Naive thymus-derived CD4-positive, alpha-beta T cell (primary cell): Measurements from ENCODE around the gene SMNDC1. TPM values are rescaled to one million over a fixed set of nuclear protein-coding genes. Genes with fewer than 3 reads are reported as not detected.
A peak's percentile ranks its signal among the peaks of the same experiment; 100 is the strongest.
"Not testable (repeated sequence)": the region's sequence is repeated elsewhere in the genome, so short reads cannot be mapped to it uniquely, and the experiment has no call there.

Source experiments
- ATAC-seq: fragments of 150-1000 bp; cut with Tn5 transposase; 2 replicates; pipeline ENCODE4 v1.10.0; 2021; ENCODE audit warnings: mild to moderate bottlenecking, moderate library complexity
- CTCF ChIA-PET: fragments of 350-600 bp; sonication (Branson Sonifier 250); formaldehyde crosslinking; loops from one replicate; lab custom pipeline; 2021; ENCODE audit warnings: antibody characterized with exemption; lab: Charles Lee
- POLR2A ChIA-PET: fragments of 350-600 bp; sonication (Branson Sonifier 250); formaldehyde crosslinking; loops from one replicate; lab custom pipeline; 2021; ENCODE audit warnings: antibody characterized with exemption, inconsistent platforms; lab: Charles Lee
- DNase-seq, 9 donors: peaks; one replicate each; pipeline versions ENCODE4 v3.0.0 to v3.0.0-alpha.2; 2020 to 2022; ENCODE audit warnings: mixed read lengths in 1 of 9
- H3K27ac ChIP-seq: one replicate; pipeline ENCODE4 v1.7.0; 2013; ENCODE audit warnings: mild to moderate bottlenecking, low read depth, low read length, moderate library complexity
- H3K27me3 ChIP-seq, 2 donors: one replicate each; pipeline ENCODE4 v1.7.0; 2013; ENCODE audit warnings: low read length in 2 of 2, mild to moderate bottlenecking in 2 of 2, moderate library complexity in 2 of 2; ENCODE audit not compliant: control insufficient read depth in 2 of 2, insufficient read depth in 2 of 2
- H3K36me3 ChIP-seq, 3 experiments: 1 replicate in 2 of 3; 2 replicates in 1 of 3; pipeline ENCODE4 v1.7.0; 2013; ENCODE audit warnings: low read length in 3 of 3, mild to moderate bottlenecking in 3 of 3, moderate library complexity in 1 of 3; ENCODE audit not compliant: insufficient read depth in 3 of 3, control insufficient read depth in 2 of 3
- H3K4me1 ChIP-seq, 2 donors: one replicate each; pipeline ENCODE4 v1.7.0; 2013; ENCODE audit warnings: low read length in 2 of 2, mild to moderate bottlenecking in 2 of 2, moderate library complexity in 1 of 2; ENCODE audit not compliant: control insufficient read depth in 2 of 2, insufficient read depth in 2 of 2
- H3K4me3 ChIP-seq: 2 replicates; pipeline ENCODE4 v1.7.0; 2013; ENCODE audit warnings: mild to moderate bottlenecking, low read length
- H3K9me3 ChIP-seq, 3 experiments: 1 replicate in 2 of 3; 2 replicates in 1 of 3; pipeline ENCODE4 v1.7.0; 2013; ENCODE audit warnings: low read length in 3 of 3; ENCODE audit not compliant: control insufficient read depth in 2 of 3
- H3K27ac Mint-ChIP-seq, 9 donors: one replicate each; pipeline ENCODE4 v1.8.0; 2020 to 2022; ENCODE audit warnings: mixed read lengths in 9 of 9, mild to moderate bottlenecking in 8 of 9, moderate library complexity in 5 of 9, inconsistent platforms in 2 of 9
- H3K27me3 Mint-ChIP-seq, 5 donors: one replicate each; pipeline ENCODE4 v1.8.0; 2021 to 2022; ENCODE audit warnings: mixed read lengths in 5 of 5, mild to moderate bottlenecking in 1 of 5
- H3K36me3 Mint-ChIP-seq, 5 donors: one replicate each; pipeline ENCODE4 v1.8.0; 2020 to 2022; ENCODE audit warnings: mixed read lengths in 5 of 5, mild to moderate bottlenecking in 3 of 5, inconsistent platforms in 1 of 5
- H3K4me1 Mint-ChIP-seq, 7 donors: one replicate each; pipeline ENCODE4 v1.8.0; 2020 to 2022; ENCODE audit warnings: mixed read lengths in 7 of 7, mild to moderate bottlenecking in 3 of 7, inconsistent platforms in 1 of 7
- H3K4me3 Mint-ChIP-seq, 10 donors: one replicate each; pipeline ENCODE4 v1.8.0; 2020 to 2022; ENCODE audit warnings: mild to moderate bottlenecking in 10 of 10, mixed read lengths in 10 of 10, moderate library complexity in 6 of 10, inconsistent platforms in 2 of 10
- H3K9me3 Mint-ChIP-seq, 11 donors: one replicate each; pipeline ENCODE4 v1.8.0; 2020 to 2022; ENCODE audit warnings: mixed read lengths in 11 of 11, mild to moderate bottlenecking in 4 of 11, inconsistent platforms in 1 of 11, moderate library complexity in 1 of 11
- intact Hi-C, 2 donors: fragments of 100-400 bp; cut with micrococcal nuclease; formaldehyde crosslinking; loops; one replicate each; pipeline ENCODE4 v1.15.1; 2023
- polyA plus RNA-seq, 2 donors: library from polyadenylated mRNA; unstranded; fragments of 300-500 nt; fragmentation: Illumina TruSeq; gene quantifications; one replicate each; pipeline ENCODE4 v1.2.3, GENCODE V29; 2021
- total RNA-seq, 6 experiments: library from RNA in 5 of 6; stranded (reverse) in 5 of 6; gene quantifications; 1 replicate in 5 of 6; 2 replicates in 1 of 6; pipeline ENCODE4 v1.2.3 and lab custom pipeline; 2021 to 2026

The SMNDC1 gene
- total and polyA plus RNA-seq, 7 experiments from 2014 or later: 16.1 to 43.1 (median 36.5) TPM

- Mint-ChIP-seq H3K27me3 (peaks cover 0 to 4% (median 0%) of the 10 kb centered on the region in 5 donors), H3K4me1 (peaks cover 0 to 30% (median 5%) of the 10 kb centered on the region in 7 donors), H3K4me3 (no peak overlapping the region), H3K36me3 (peaks cover 0 to 24% (median 4%) of the 10 kb centered on the region in 5 donors), H3K27ac (peak overlapping the region in 2 of 9 donors; percentile 8 to 50), H3K9me3 (peaks cover 0 to 22% (median 15%) of the 10 kb centered on the region in 11 donors)
- ATAC-seq: no peak
- ChIA-PET POLR2A (interaction anchor here (0.6 kb wide), 1 partner anchor 11 kb away, joined by 3 read pairs; no protein-coding TSS in a partner anchor), CTCF (no interaction called here)
- H3K4me1 ChIP-seq: no peaks in the 10 kb centered on the region
- no peak overlapping the region for H3K27ac ChIP-seq
- intact Hi-C loops: no loop called here
- no peaks in the 10 kb centered on the region for H3K36me3 ChIP-seq
- H3K9me3 ChIP-seq: peaks cover 0 to 12% (median 0%) of the 10 kb centered on the region in 3 experiments
- no peak overlapping the region for H3K4me3 ChIP-seq
- DNase-seq: no peak
- no peaks in the 10 kb centered on the region for H3K27me3 ChIP-seq
Measured at GRCh38 chr10:110334061-110334656, 29.4 kb upstream of the SMNDC1 start.

DNA sequence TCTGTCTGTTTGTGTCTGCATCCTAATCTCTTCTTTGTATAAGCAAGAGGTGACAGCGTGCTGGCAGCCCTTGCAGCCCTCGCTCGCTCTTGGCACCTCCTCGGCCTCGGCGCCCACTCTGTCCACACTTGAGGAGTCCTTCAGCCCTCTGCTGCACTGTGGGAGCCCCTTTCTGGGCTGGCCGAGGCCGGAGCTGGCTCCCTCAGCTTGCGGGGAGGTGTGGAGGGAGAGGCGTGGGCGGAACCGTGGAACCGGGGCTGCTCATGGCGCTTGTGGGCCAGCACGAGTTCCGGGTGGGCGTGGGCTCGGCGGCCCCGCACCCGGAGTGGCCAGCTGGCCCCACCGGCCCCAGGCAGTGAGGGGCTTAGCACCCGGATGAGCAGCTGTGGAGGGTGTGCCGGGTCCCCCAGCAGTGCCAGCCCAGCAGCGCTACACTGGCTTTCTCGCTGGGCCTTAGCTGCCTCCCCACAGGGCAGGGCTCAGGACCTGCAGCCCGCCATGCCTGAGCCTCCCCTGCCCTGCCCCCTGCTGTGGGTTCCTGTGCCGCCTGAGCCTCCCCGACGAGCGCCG, 26.6 kb upstream of the SMNDC1 start:
- Mint-ChIP-seq H3K9me3 (peaks cover 0 to 23% (median 16%) of the 10 kb centered on the region in 11 donors), H3K36me3 (peaks cover 0 to 30% (median 4%) of the 10 kb centered on the region in 5 donors), H3K4me1 (peaks cover 0 to 33% (median 5%) of the 10 kb centered on the region in 7 donors)
- CTCF ChIA-PET, H3K4me3 ChIP-seq, intact Hi-C loops, H3K27me3 Mint-ChIP-seq, H3K27me3 ChIP-seq, H3K4me3 Mint-ChIP-seq, POLR2A ChIA-PET, H3K4me1 ChIP-seq, DNase-seq, ATAC-seq, H3K27ac ChIP-seq, H3K27ac Mint-ChIP-seq, H3K36me3 ChIP-seq: not testable (repeated sequence)
- peaks cover 0 to 12% (median 0%) of the 10 kb centered on the region in 3 experiments for H3K9me3 ChIP-seq

DNA sequence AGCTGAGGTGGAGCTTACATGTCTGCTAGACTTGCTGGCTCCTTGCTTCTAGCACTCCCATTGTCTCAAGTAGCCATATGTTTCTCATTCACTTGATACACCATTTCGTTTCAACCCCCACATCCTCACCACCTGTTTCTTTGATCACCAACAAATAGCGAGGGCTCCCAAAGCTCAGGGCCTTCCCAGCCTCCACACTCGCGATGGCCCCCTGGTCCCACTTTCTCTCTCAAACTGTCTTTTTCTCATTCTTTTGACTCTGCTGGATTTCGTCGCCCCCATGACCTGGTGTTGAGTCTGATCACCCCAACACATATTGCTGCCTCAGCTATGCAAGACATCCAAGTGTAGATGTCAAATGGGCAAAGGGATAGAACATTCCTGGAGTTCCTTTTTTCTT, 26.0 kb upstream of the SMNDC1 start:
- Histone ChIP-seq H3K4me1 (no peaks in the 10 kb centered on the region), H3K36me3 (no peaks in the 10 kb centered on the region), H3K9me3 (peaks cover 0 to 12% (median 0%) of the 10 kb centered on the region in 3 experiments), H3K4me3 (no peak overlapping the region), H3K27me3 (no peaks in the 10 kb centered on the region), H3K27ac (no peak overlapping the region)
- intact Hi-C loops: no loop called here
- Mint-ChIP-seq H3K36me3 (peaks cover 0 to 32% (median 4%) of the 10 kb centered on the region in 5 donors), H3K9me3 (peaks cover 0 to 23% (median 16%) of the 10 kb centered on the region in 11 donors), H3K4me1 (peaks cover 0 to 32% (median 5%) of the 10 kb centered on the region in 7 donors), H3K27me3 (peaks cover 0 to 4% (median 0%) of the 10 kb centered on the region in 5 donors), H3K27ac (no peak overlapping the region), H3K4me3 (no peak overlapping the region)
- DNase-seq (no peak), ATAC-seq (no peak)
- ChIA-PET POLR2A (no interaction called here), CTCF (no interaction called here)

DNA sequence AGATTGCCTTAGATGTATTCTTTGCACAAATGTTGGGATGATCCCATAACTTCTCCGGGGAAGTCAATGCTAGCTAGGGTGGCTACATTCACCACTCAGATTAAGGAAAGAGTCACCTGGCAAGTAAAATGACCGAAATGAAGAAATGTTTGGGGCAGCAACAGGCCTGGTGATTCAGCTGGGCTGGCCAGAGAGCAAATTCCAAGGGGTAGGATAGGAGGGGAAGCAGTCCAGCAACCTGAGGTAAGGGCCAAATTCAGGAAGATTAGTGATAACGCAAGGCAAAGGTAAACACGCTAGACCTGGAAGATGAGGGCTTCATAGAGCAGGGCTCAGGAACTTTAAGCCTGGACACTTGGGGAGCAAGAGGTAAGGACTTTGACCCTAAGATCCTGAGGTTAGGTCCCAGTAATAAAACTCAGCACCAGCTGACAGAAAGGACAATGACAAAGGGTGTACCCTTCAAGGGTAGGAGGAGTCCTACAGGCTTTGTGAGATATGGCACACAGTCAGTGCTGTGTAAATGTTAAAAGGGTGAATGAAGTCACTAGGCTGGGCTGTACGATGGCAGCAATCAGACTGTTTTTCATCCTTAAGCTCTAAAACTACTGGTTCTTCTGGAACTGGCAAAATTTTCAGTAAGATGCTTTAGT, 22.7 kb upstream of the SMNDC1 start:
- CTCF ChIA-PET: interaction anchor here (0.6 kb wide), 1 partner anchor 11 kb away, joined by 3 read pairs; no protein-coding TSS in a partner anchor
- intact Hi-C loops: no loop called here
- Histone ChIP-seq H3K4me3 (no peak overlapping the region), H3K36me3 (no peaks in the 10 kb centered on the region), H3K4me1 (no peaks in the 10 kb centered on the region), H3K9me3 (peaks cover 0 to 15% (median 0%) of the 10 kb centered on the region in 3 experiments), H3K27me3 (no peaks in the 10 kb centered on the region), H3K27ac (no peak overlapping the region)
- DNase-seq: no peak
- Mint-ChIP-seq H3K4me3 (no peak overlapping the region), H3K27me3 (peaks cover 0 to 4% (median 0%) of the 10 kb centered on the region in 5 donors), H3K27ac (peak overlapping the region in 1 of 9 donors; percentile 14), H3K9me3 (peaks cover 5 to 26% (median 13%) of the 10 kb centered on the region in 11 donors), H3K4me1 (peaks cover 0 to 30% (median 0%) of the 10 kb centered on the region in 7 donors), H3K36me3 (peaks cover 0 to 33% (median 9%) of the 10 kb centered on the region in 5 donors)
- POLR2A ChIA-PET: no interaction called here
- no peak for ATAC-seq

GRCh38 chr10:110326351-110327032, 21.8 kb upstream of the SMNDC1 start:
- peaks cover 0 to 20% (median 0%) of the 10 kb centered on the region in 3 experiments for H3K9me3 ChIP-seq
- no peaks in the 10 kb centered on the region for H3K27me3 ChIP-seq
- Mint-ChIP-seq H3K9me3 (peaks cover 9 to 31% (median 17%) of the 10 kb centered on the region in 11 donors), H3K4me1 (peaks cover 0 to 33% (median 0%) of the 10 kb centered on the region in 7 donors), H3K27me3 (peaks cover 0 to 4% (median 0%) of the 10 kb centered on the region in 5 donors), H3K27ac (peak overlapping the region in 1 of 9 donors; percentile 21), H3K36me3 (peaks cover 0 to 34% (median 9%) of the 10 kb centered on the region in 5 donors), H3K4me3 (no peak overlapping the region)
- H3K36me3 ChIP-seq: no peaks in the 10 kb centered on the region
- H3K27ac ChIP-seq: no peak overlapping the region
- POLR2A ChIA-PET: no interaction called here
- intact Hi-C loops: no loop called here
- DNase-seq: no peak
- CTCF ChIA-PET: no interaction called here
- no peak overlapping the region for H3K4me3 ChIP-seq
- ATAC-seq: no peak
- H3K4me1 ChIP-seq: no peaks in the 10 kb centered on the region

DNA sequence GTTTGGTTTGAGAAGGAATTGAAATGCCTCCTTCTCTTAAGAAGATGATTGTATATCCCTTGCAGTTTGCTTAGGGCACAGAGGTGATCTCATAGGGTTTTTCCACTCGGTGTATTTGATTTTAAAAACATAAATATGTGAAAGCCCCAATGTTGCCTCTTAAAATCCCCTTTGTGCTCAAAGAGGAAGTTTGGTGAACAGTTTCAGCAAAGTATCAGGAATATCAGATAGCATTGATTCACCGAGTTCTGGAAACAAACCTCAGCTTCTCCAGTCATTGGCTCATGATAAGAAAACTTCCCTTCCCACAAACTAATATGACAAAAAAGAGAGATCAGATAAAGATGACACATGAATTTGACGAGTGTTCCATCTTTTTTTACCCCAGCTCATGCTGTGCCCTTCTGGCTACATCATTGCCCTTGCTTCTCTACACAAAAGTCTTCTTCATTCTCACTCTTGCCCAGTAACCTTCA, 20.1 kb upstream of the SMNDC1 start:
- Mint-ChIP-seq H3K4me3 (peak overlapping the region in 1 of 10 donors; percentile 15), H3K27me3 (no peaks in the 10 kb centered on the region), H3K27ac (peak overlapping the region in 1 of 9 donors; percentile 60), H3K36me3 (peaks cover 0 to 28% (median 6%) of the 10 kb centered on the region in 5 donors), H3K9me3 (peaks cover 3 to 32% (median 14%) of the 10 kb centered on the region in 11 donors), H3K4me1 (peaks cover 0 to 33% (median 0%) of the 10 kb centered on the region in 7 donors)
- POLR2A ChIA-PET: no interaction called here
- H3K27ac ChIP-seq: no peak overlapping the region
- no peak for ATAC-seq
- CTCF ChIA-PET: interaction anchor here (0.6 kb wide), 2 partner anchors 67 to 170 kb away, joined by 3 to 4 read pairs; no protein-coding TSS in a partner anchor
- no peaks in the 10 kb centered on the region for H3K36me3 ChIP-seq
- H3K27me3 ChIP-seq: no peaks in the 10 kb centered on the region
- H3K9me3 ChIP-seq: peaks cover 0 to 8% (median 0%) of the 10 kb centered on the region in 3 experiments
- H3K4me1 ChIP-seq: no peaks in the 10 kb centered on the region
- no peak for DNase-seq
- intact Hi-C loops: no loop called here
- no peak overlapping the region for H3K4me3 ChIP-seq
